Nephron (organoid): ENCODE measurements around the gene NECAB3.

ENCODE experiments used
- H3K27ac Mint-ChIP-seq, 3 experiments: 2 replicates each; pipeline ENCODE4 v1.8.0; 2020; ENCODE audit warnings: mixed read lengths in 3 of 3, mild to moderate bottlenecking in 2 of 3, moderate library complexity in 1 of 3
- H3K27me3 Mint-ChIP-seq: 2 replicates; pipeline ENCODE4 v1.8.0; 2021; ENCODE audit warnings: low read depth, mild to moderate bottlenecking, moderate library complexity, mixed read lengths
- H3K36me3 Mint-ChIP-seq: 2 replicates; pipeline ENCODE4 v1.8.0; 2020; ENCODE audit warnings: low read depth, mixed read lengths
- H3K4me1 Mint-ChIP-seq: 2 replicates; pipeline ENCODE4 v1.8.0; 2020; ENCODE audit warnings: mixed read lengths
- H3K4me3 Mint-ChIP-seq, 3 experiments: 2 replicates each; pipeline ENCODE4 v1.8.0; 2020; ENCODE audit warnings: mild to moderate bottlenecking in 3 of 3, mixed read lengths in 3 of 3, moderate library complexity in 2 of 3
- H3K9me3 Mint-ChIP-seq: 2 replicates; pipeline ENCODE4 v1.8.0; 2020; ENCODE audit warnings: mixed read lengths
- TF ChIP-seq, protein P1 (sequence below), 3 experiments: fragments of 200-600 bp; sonication (generic); IDR thresholded peaks; one replicate each; pipeline ENCODE4 v1.5.0; 2021; ENCODE audit warnings: antibody characterized with exemption in 3 of 3; ENCODE audit not compliant: unreplicated experiment in 3 of 3

Gene NECAB3

DNA sequence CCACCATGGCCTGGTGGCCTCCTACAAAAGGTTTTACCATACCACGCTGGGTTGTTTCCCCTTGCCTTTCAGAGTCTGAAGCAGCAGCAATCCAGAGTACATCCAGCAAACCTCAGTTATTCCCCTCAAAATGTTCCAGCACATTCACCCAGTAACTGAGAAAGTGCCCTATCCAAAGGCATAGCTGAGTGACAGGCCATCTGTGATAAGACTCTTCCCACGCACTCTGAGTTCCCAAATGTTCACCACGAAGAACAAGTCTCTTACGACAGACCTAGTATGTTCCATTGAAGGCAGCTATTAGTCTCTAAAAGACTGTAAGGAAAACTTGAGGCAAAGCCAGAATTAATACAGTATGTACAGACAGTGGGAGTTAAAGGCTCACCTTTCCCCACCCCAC is 43.7 kb downstream of the NECAB3 start:
- H3K9me3 Mint-ChIP-seq = no peaks in the 10 kb centered on the region
- TF ChIP-seq, protein P1, sequence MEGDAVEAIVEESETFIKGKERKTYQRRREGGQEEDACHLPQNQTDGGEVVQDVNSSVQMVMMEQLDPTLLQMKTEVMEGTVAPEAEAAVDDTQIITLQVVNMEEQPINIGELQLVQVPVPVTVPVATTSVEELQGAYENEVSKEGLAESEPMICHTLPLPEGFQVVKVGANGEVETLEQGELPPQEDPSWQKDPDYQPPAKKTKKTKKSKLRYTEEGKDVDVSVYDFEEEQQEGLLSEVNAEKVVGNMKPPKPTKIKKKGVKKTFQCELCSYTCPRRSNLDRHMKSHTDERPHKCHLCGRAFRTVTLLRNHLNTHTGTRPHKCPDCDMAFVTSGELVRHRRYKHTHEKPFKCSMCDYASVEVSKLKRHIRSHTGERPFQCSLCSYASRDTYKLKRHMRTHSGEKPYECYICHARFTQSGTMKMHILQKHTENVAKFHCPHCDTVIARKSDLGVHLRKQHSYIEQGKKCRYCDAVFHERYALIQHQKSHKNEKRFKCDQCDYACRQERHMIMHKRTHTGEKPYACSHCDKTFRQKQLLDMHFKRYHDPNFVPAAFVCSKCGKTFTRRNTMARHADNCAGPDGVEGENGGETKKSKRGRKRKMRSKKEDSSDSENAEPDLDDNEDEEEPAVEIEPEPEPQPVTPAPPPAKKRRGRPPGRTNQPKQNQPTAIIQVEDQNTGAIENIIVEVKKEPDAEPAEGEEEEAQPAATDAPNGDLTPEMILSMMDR (IDR thresholded peaks at IDR 0.05; ENCODE audit: unreplicated experiment in 3 of 3) = no peak
- peaks cover 71% of the 10 kb centered on the region for H3K36me3 Mint-ChIP-seq
- no peak overlapping the region for H3K4me3 Mint-ChIP-seq
- no peaks in the 10 kb centered on the region for H3K4me1 Mint-ChIP-seq
- H3K27ac Mint-ChIP-seq = no peak overlapping the region
- no peaks in the 10 kb centered on the region for H3K27me3 Mint-ChIP-seq

DNA sequence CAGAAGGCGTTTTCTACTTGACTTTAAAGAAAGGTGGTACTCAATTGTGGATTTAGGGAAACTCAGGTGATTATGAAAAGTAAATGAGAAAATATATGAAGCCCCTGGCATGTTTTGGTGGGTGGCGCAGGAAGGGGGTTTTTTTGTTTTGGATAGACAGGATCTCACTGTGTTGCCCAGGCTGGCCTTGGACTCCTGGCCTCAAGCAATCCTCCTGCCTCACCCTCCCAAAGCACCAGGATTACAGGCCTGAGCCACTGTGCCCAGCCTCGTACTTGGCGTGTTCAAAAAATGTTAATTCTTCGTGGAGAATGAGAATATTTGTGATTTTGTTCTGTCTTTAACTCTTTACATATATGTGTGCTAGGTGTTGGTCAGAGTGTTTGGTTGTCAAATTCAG is 44.2 kb downstream of the NECAB3 start:
- no peaks in the 10 kb centered on the region for H3K27me3 Mint-ChIP-seq
- H3K4me1 Mint-ChIP-seq = no peaks in the 10 kb centered on the region
- H3K27ac Mint-ChIP-seq = no peak overlapping the region
- no peaks in the 10 kb centered on the region for H3K9me3 Mint-ChIP-seq
- H3K4me3 Mint-ChIP-seq = no peak overlapping the region
- H3K36me3 Mint-ChIP-seq = peaks cover 72% of the 10 kb centered on the region
- TF ChIP-seq, protein P1 (IDR thresholded peaks at IDR 0.05; ENCODE audit: unreplicated experiment in 3 of 3) = no peak

DNA sequence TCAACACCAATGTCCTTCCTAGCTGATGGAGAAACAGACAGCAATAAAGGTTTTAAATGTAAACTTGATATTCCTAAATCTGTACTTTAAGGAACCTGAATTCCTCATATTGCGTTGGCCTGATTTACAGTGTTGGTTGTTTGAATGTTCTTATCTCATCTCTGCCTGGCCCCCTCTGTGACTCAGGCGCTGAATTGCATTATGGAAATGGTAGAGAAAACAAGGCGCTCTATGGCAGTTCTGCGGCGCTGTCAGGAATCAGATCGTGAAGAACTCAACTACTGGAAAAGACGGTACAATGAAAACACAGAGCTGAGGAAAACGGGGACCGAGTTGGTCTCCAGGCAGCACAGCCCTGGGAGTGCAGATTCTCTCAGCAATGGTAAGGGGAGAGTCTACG is 44.7 kb downstream of the NECAB3 start:
- no peak overlapping the region for H3K27ac Mint-ChIP-seq
- no peaks in the 10 kb centered on the region for H3K27me3 Mint-ChIP-seq
- TF ChIP-seq, protein P1 (IDR thresholded peaks at IDR 0.05; ENCODE audit: unreplicated experiment in 3 of 3) = no peak
- H3K4me3 Mint-ChIP-seq = no peak overlapping the region
- no peaks in the 10 kb centered on the region for H3K4me1 Mint-ChIP-seq
- no peaks in the 10 kb centered on the region for H3K9me3 Mint-ChIP-seq
- peaks cover 73% of the 10 kb centered on the region for H3K36me3 Mint-ChIP-seq

DNA sequence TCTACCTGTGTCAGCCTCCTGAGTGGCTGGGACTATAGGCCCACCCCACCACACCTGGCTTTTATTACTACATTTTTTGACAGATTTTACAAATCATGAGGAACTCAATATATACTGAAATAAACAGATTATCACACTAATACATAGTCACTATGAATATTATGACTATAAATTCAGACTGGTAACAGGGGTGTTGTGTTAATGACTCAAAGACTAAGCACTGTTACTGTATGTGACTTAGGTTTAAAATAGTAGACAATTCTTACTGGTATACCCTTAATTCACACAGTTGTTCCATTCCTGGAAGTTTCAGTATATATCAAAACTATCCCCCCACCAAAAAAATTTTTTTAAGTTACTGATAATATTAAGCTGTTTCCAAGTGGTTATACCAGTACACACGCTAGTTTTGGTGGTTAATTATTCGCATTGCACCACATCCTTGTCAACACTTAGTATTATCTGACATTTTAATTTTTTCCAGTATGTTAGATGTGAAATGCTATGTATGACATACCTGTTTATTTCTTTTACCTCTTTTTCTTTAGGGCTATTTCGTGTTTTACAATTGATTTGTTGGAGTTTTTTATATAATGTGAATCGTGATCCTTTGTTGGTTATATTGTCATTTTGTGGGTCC is 46.5 kb downstream of the NECAB3 start:
- H3K27me3 Mint-ChIP-seq = no peaks in the 10 kb centered on the region
- TF ChIP-seq, protein P1 (IDR thresholded peaks at IDR 0.05; ENCODE audit: unreplicated experiment in 3 of 3) = no peak
- H3K9me3 Mint-ChIP-seq = no peaks in the 10 kb centered on the region
- H3K4me3 Mint-ChIP-seq = no peak overlapping the region
- no peak overlapping the region for H3K27ac Mint-ChIP-seq
- H3K36me3 Mint-ChIP-seq = peaks cover 85% of the 10 kb centered on the region
- no peaks in the 10 kb centered on the region for H3K4me1 Mint-ChIP-seq

DNA sequence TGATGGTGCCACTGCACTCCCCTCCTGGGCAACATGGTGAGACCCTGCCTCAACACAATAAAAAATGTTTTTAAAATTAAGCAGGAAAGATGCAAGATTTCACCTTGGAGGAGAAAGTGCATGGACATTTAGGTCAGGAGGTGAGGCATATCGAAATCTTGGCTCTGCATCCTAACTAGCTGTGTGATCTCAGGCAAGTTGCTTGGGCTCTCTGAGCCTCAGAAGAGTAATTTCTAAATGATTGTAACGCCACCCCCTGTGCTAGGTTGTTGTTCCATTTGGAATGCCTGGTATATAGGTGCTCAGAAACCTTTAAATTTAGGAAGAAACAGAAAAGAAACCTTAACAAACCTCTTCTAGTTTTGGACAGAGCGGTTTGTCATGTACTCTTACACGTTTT is 48.0 kb downstream of the NECAB3 start:
- peaks cover 6% of the 10 kb centered on the region for H3K4me1 Mint-ChIP-seq

DNA sequence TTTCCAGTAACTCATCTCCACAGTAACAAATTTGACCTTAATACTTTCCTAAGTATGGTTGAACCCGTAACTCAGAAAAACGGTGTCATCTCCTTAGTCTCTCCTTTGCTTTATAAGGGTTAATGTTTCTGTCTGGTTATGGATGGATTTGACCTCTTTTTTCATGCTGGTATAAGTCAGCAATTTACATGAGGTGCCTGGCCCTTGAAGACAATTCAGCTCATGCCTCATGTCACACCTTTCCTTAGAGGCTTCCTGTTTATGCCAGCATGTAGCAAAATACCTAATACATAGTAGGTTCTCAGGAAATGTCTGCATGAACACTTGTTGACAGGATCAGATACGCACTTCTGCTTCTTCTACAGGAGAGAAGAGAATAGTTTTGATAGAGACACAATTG is 49.8 kb downstream of the NECAB3 start:
- no peaks in the 10 kb centered on the region for H3K9me3 Mint-ChIP-seq
- H3K27me3 Mint-ChIP-seq = no peaks in the 10 kb centered on the region
- TF ChIP-seq, protein P1 (IDR thresholded peaks at IDR 0.05; ENCODE audit: unreplicated experiment in 3 of 3) = no peak
- H3K4me1 Mint-ChIP-seq = peaks cover 6% of the 10 kb centered on the region
- peaks cover 81% of the 10 kb centered on the region for H3K36me3 Mint-ChIP-seq
- no peak overlapping the region for H3K27ac Mint-ChIP-seq
- H3K4me3 Mint-ChIP-seq = no peak overlapping the region

More for the DNA sequence above, 48.0 kb downstream of the NECAB3 start:
- Mint-ChIP-seq H3K36me3 (peaks cover 87% of the 10 kb centered on the region), H3K9me3 (no peaks in the 10 kb centered on the region), H3K27ac (no peak overlapping the region), H3K4me3 (no peak overlapping the region), H3K27me3 (no peaks in the 10 kb centered on the region)
- TF ChIP-seq, protein P1 (IDR thresholded peaks at IDR 0.05; ENCODE audit: unreplicated experiment in 3 of 3) = no peak
